Measurements from ENCODE around the gene GPR162.

GRCh38 chr12:6837370-6838060 lies 15.9 kb downstream of the GPR162 start:
- TF ChIP-seq CTCF (conservative IDR thresholded peaks at IDR 0.05; ENCODE audit: low read length), result no peak
- no peak for TF ChIP-seq EZH2phosphoT487 (IDR thresholded peaks at IDR 0.05; ENCODE audit: borderline replicate concordance)

All from Loucy (cell line).